Heart right ventricle (tissue), 16 donors: ENCODE results near the gene FKBP15. TPM values are rescaled to one million over a fixed set of nuclear protein-coding genes. Genes with fewer than 3 reads are reported as not detected.
"Not testable (repeated sequence)": the region's sequence is repeated elsewhere in the genome, so short reads cannot be mapped to it uniquely, and the experiment has no call there.

Source experiments
- ATAC-seq, 8 donors: fragments of 200-7000 bp; cut with Tn5 transposase; one replicate each; pipeline ENCODE4 v1.9.1; 2020; ENCODE audit warnings: mild to moderate bottlenecking in 8 of 8, moderate library complexity in 8 of 8, moderate number of reproducible peaks in 1 of 8
- DNase-seq, 2 donors: peaks; one replicate each; pipeline ENCODE4 v3.0.0-alpha.2; 2020
- H3K27ac ChIP-seq, 10 donors: fragments of 200-600 bp; sonication (generic) in 2 of 10; one replicate each; pipeline versions ENCODE4 v1.5.0 to v1.8.0; 2020 to 2022; ENCODE audit warnings: mild to moderate bottlenecking in 3 of 10
- H3K27me3 ChIP-seq, 7 donors: fragments of 200-600 bp; one replicate each; pipeline ENCODE4 v1.8.0; 2021 to 2022; ENCODE audit warnings: mild to moderate bottlenecking in 2 of 7
- H3K36me3 ChIP-seq, 9 donors: fragments of 200-600 bp; sonication (generic) in 1 of 9; one replicate each; pipeline versions ENCODE4 v1.5.0 to v1.8.0; 2020 to 2022; ENCODE audit warnings: mild to moderate bottlenecking in 2 of 9
- H3K4me1 ChIP-seq, 9 donors: fragments of 200-600 bp; sonication (generic) in 1 of 9; one replicate each; pipeline versions ENCODE4 v1.5.0 to v1.8.0; 2020 to 2022; ENCODE audit warnings: mild to moderate bottlenecking in 4 of 9
- H3K4me3 ChIP-seq, 10 donors: fragments of 200-600 bp; sonication (generic) in 2 of 10; one replicate each; pipeline versions ENCODE4 v1.5.0 to v1.8.0; 2020 to 2022; ENCODE audit warnings: mild to moderate bottlenecking in 7 of 10, moderate library complexity in 2 of 10
- H3K9me3 ChIP-seq, 11 donors: fragments of 200-600 bp in 10 of 11; sonication (generic) in 2 of 11; one replicate each; pipeline versions ENCODE4 v1.5.0 to v1.8.0; 2013 to 2022; ENCODE audit warnings: mild to moderate bottlenecking in 2 of 11, control low read depth in 1 of 11, moderate library complexity in 1 of 11
- CTCF ChIP-seq, 9 donors: fragments of 200-600 bp; sonication (generic) in 2 of 9; IDR thresholded peaks; one replicate each; pipeline versions ENCODE4 v1.5.0 to v1.8.0; 2021 to 2022; ENCODE audit warnings: antibody characterized with exemption in 9 of 9, mild to moderate bottlenecking in 5 of 9, moderate library complexity in 1 of 9
- WGBS, 2 donors: extraction: QIAGEN DNeasy Blood & Tissue Kit; methylation state at CpG; one replicate each; pipeline ENCODE4 v1.1.7; 2013; ENCODE audit warnings: inconsistent platforms in 1 of 2; 5-methylcytosine and 5-hydroxymethylcytosine counted together
- intact Hi-C, 10 donors: fragments of 100-400 bp; cut with DNase I; formaldehyde crosslinking; loops; one replicate each; pipeline versions ENCODE4 v1.11.1 to v1.14.2; 2022
- polyA plus RNA-seq, 2 donors: library from polyadenylated mRNA; stranded (reverse); fragments of 200-250 nt; gene quantifications; one replicate each; pipeline ENCODE4 v1.2.3, GENCODE V29; 2013
- total RNA-seq, 10 donors: library from RNA; stranded (reverse); fragmentation: NEBNext Ultra II Directional in 3 of 10; extraction: Animal tissue kit (Norgen Biotek cat#: 25700) in 3 of 10; gene quantifications; one replicate each; pipeline versions ENCODE4 v1.2.1 to v1.2.4, GENCODE V29; 2021 to 2023
- donor health status: Arrhythmogenic right ventricular cardiomyopathy.
- donor health status: ischemic (EF 13 %, LVEDD 7.1; RV severe dilation, severe dysfunction).
- donor health status: healthy with polysubstance abuse.
- donor health status: DM: no; HTN: yes; CAD: no.
- donor health status: DM: no; HTN: no; CAD: no.
- donor health status: ischemic (EF 25% LVEDD 6.9; RV normal size, moderate dysfunction).
- donor health status: ischemic (EF 25% LVEDD 5.7; RV mildly dilated, moderate dysfunction).
- donor health status: healthy.
- donor health status: DM: yes; HTN: yes; CAD: no.
- donor health status: Ischemic cardiomyopathy.
- donor health status: ischemic (EF 35%, LVEDD 5.7; RV mildly dilated, moderate dysfunction).
- donor health status: nonischemic (EF 11% LVEDD 7.7; RV severe dilation, severe dysfunction).
- donor health status: DM: yes; HTN: yes; CAD: no.
- donor health status: PGD.
- donor health status: ischemic (EF 29% LVEDD 5.4; RV normal size, mild dysfunction).
- donor health status: nonischemic (EF 23%, LVEDD 6.1; RV moderate dilation, normal function).

The FKBP15 gene
- total and polyA plus RNA-seq, 12 donors = 10.7 to 27.9 (median 19.8) TPM

GRCh38 chr9:113150670-113151611 is 70.1 kb downstream of the FKBP15 start, which contains the start of gene SLC31A2:
SLC31A2 (plus strand) TSS chr9:113151007; CDS start chr9:113151075, 68 bp downstream.
- intact Hi-C loops = loop anchor here in 2 of 10 donors (5.0 to 10.0 kb wide), 2 partner anchors 64 to 71 kb away; partner anchors contain the start of genes FKBP15 (in 1 of the 2) and SLC31A1 (in 1 of the 2)
- Histone ChIP-seq H3K27me3 (peaks cover 0 to 5% (median 0%) of the 10 kb centered on the region in 7 donors), H3K9me3 (no peaks in the 10 kb centered on the region), H3K4me1 (peaks cover 2 to 56% (median 21%) of the 10 kb centered on the region in 9 donors), H3K36me3 (peaks cover 0 to 7% (median 0%) of the 10 kb centered on the region in 9 donors), H3K27ac (peak within 1 kb of the TSS; percentile 57 to 97 (median 80)), H3K4me3 (peak within 1 kb of the TSS; percentile 71 to 99 (median 94))
- ATAC-seq = peak; percentile 95 to 98 (median 96)
- DNase-seq = peak; percentile 84 to 93
- WGBS, 2 donors = 1% methylated on average over 87 of the region's 87 CpGs
- peak in 8 of 9 donors; percentile 16 to 67 (median 46) for TF ChIP-seq CTCF (IDR thresholded peaks at IDR 0.05)

DNA sequence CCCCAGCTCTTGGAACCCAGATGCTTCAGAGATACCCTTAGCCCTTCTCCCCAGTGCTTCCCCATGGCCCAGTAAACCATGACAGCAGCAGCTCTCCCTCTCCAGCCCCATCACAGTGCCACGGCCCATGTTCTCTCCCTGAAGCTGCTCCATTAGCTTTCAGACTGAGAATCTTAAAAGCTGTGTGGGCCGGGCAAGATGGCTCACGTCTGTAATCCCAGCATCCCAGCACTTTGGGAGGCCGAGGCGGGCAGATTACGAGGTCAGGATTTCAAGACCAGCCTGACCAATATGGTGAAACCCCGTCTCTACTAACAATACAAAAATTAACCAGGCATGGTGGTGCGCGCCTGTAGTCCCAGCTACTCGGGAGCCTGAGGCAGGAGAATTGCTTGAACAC is 71.5 kb downstream of the FKBP15 start:
- ATAC-seq, H3K9me3 ChIP-seq, intact Hi-C loops, H3K36me3 ChIP-seq, DNase-seq, H3K4me3 ChIP-seq: not testable (repeated sequence)
- Histone ChIP-seq H3K4me1 (peaks cover 2 to 43% (median 21%) of the 10 kb centered on the region in 9 donors), H3K27ac (peak overlapping the region in 1 of 10 donors; percentile 33), H3K27me3 (peaks cover 0 to 15% (median 0%) of the 10 kb centered on the region in 7 donors)
- 97% methylated on average over 10 of the region's 10 CpGs for WGBS, 2 donors

- peak in 1 of 9 donors; percentile 7 for TF ChIP-seq CTCF (IDR thresholded peaks at IDR 0.05)
- H3K4me3 ChIP-seq = no peak overlapping the region
- peaks cover 0 to 7% (median 0%) of the 10 kb centered on the region in 9 donors for H3K36me3 ChIP-seq
- H3K27me3 ChIP-seq = peaks cover 0 to 15% (median 0%) of the 10 kb centered on the region in 7 donors
- ATAC-seq = no peak
- peaks cover 2 to 36% (median 21%) of the 10 kb centered on the region in 9 donors for H3K4me1 ChIP-seq
- 86 to 89% methylated on average over 8 of the region's 8 CpGs for WGBS, 2 donors
- no peak for DNase-seq
- intact Hi-C loops = no loop called here
- H3K27ac ChIP-seq = peak overlapping the region in 1 of 10 donors; percentile 33
- H3K9me3 ChIP-seq = no peaks in the 10 kb centered on the region
Measured at GRCh38 chr9:113148781-113149510, 72.1 kb downstream of the FKBP15 start.

GRCh38 chr9:113148372-113148705 is 72.7 kb downstream of the FKBP15 start:
- WGBS, 2 donors = 92% methylated on average over 6 of the region's 6 CpGs
- DNase-seq (no peak), ATAC-seq (no peak)
- intact Hi-C loops = no loop called here
- no peak for TF ChIP-seq CTCF (IDR thresholded peaks at IDR 0.05)
- Histone ChIP-seq H3K9me3 (no peaks in the 10 kb centered on the region), H3K4me3 (no peak overlapping the region), H3K27me3 (peaks cover 0 to 15% (median 0%) of the 10 kb centered on the region in 7 donors), H3K27ac (no peak overlapping the region), H3K36me3 (peaks cover 0 to 3% (median 0%) of the 10 kb centered on the region in 9 donors), H3K4me1 (peaks cover 2 to 30% (median 21%) of the 10 kb centered on the region in 9 donors)
